22Rv1 (cell line): ENCODE results near the gene CFAP97D1.

Experiments used
- H3K27ac ChIP-seq: fragments of 450-650 bp; 2 replicates; pipeline ENCODE4 v1.5.1; 2017
- CTCF ChIP-seq: fragments of 450-650 bp; IDR thresholded peaks from 2 replicates; pipeline ENCODE4 v1.5.1; 2017; ENCODE audit warnings: mild to moderate bottlenecking
- ZFX ChIP-seq: fragments of 450-650 bp; IDR thresholded peaks from 2 replicates; pipeline ENCODE4 v1.6.1; 2017; ENCODE audit warnings: antibody characterized with exemption, borderline replicate concordance

Gene CFAP97D1

GRCh38 chr17:43810823-43811222, 30.6 kb downstream of the CFAP97D1 start:
- TF ChIP-seq ZFX (no peak), CTCF (no peak)
- no peak overlapping the region for H3K27ac ChIP-seq

DNA sequence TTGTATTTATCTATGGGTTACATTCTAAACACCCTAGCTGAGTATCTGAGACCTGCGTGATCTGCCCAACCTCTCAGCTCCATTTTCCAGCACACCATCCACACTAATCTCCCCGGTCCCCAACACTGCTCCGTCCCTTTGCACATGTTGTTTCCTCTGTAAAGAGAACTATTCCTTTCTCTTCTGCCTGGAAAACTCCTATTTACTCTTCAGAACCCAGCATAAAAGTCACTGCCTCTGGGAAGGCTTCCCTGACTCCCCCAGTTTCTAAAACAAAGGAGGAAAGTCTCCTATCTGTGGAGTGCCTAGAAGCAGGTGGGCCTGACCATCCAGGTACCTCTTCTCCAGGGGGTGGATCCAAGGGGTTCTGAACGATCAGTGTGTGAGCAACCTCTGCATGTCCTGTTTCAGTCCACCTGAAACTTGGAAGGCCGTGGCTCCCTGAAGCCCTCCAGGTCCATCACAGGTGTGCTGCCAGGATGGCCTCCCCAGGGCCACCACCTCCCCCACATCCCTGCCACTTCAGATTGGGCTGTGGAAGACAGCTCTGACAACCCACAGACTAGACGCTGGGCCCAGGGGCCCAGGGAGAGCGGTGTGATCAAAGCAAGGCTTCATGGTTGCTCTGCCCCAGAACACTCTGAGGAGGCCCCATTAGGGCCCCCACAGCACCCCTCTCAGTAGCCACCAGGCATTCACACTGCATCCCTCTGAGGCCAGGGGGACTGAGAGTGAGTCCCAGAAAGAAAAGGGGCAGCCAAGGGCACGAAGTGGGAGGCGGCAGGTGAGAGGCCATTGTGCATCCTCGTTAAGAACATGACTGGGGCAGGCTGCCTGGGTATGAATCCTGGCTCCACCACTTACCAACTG, 32.4 kb downstream of the CFAP97D1 start:
- no peak for TF ChIP-seq CTCF
- TF ChIP-seq ZFX = no peak
- H3K27ac ChIP-seq = no peak overlapping the region

GRCh38 chr17:43813386-43813785, 33.2 kb downstream of the CFAP97D1 start:
- no peak overlapping the region for H3K27ac ChIP-seq
- no peak for TF ChIP-seq ZFX
- TF ChIP-seq CTCF = no peak

- H3K27ac ChIP-seq = no peak overlapping the region
- TF ChIP-seq ZFX (no peak), CTCF (0 out of 2 replicates have a peak, but pooled peaks have one; percentile 8)
Measured at GRCh38 chr17:43814026-43814425, 33.8 kb downstream of the CFAP97D1 start.

DNA sequence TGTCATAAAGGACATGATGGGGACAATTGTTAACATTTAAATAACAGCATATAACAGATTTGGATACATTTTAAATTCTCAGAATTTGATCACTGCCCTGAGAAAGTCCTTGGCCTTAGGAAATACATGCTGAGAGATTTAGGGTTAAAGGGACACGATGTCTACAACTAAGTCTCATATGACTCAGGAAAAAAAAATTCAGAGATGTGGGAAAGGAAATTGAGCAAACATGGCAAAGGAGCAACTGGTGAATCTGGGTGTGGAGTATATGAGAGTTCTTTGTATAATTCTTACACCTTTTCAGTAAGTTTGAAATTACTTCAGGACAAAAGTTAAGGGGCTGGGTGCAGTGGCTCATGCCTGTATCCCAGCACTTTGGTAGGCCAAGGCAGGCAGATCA, 34.5 kb downstream of the CFAP97D1 start:
- TF ChIP-seq CTCF (no peak), ZFX (no peak)

GRCh38 chr17:43816336-43817320, 36.4 kb downstream of the CFAP97D1 start:
- H3K27ac ChIP-seq = no peak overlapping the region
- TF ChIP-seq ZFX (no peak), CTCF (no peak)

More for the DNA sequence above, 34.5 kb downstream of the CFAP97D1 start:
- no peak overlapping the region for H3K27ac ChIP-seq
